HG03066 (cell line): ENCODE data around the gene PHOSPHO1.

ENCODE experiments used
- ATAC-seq: cut with Tn5 transposase; IDR thresholded peaks from one replicate; pipeline ENCODE4 v1.9.1; 2021; ENCODE audit warnings: low read depth; ENCODE audit not compliant: unreplicated experiment

The PHOSPHO1 gene

GRCh38 chr17:49247944-49248343, 17.4 kb upstream of the PHOSPHO1 start:
- no peak for ATAC-seq

DNA sequence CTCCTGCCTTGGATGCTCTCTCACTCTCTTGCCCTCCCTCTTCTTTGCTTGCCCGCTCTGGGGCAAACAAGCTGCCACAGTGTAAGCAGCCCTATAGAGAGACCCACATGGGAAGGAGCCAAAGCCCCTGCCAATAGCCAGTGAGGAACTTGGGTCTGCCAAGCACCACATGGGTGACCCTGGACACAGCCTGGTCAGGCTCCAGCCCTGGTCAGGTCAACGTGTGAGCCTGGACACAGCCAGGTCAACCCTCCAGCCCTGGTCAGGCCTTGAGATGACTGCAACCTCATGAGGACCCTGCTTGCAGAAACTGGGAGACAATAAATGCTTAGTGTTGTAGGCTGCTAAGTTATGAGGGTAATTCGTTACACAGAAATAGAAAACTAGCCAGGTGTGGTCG, 14.3 kb upstream of the PHOSPHO1 start:
- ATAC-seq = no peak

- no peak for ATAC-seq
Measured at GRCh38 chr17:49242813-49243212, 12.2 kb upstream of the PHOSPHO1 start.

- no peak for ATAC-seq
Measured at GRCh38 chr17:49241692-49242397, 11.3 kb upstream of the PHOSPHO1 start.

DNA sequence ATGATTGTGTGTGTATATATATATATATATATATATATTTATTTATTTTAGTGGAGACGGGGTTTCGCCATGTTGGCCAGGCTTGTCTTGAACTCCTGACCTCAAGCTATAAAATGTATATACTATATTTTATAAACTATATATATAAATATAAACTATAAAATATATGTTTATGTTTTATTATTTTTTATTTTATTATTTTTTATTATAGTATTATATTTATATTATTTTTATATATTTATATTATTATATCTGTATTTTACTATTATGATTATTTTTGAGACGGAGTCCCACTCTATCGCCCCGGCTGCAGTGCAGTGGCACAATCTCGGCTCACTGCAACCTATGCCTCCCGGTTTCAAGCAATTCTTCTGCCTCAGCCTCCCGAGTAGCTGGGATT, 10.5 kb upstream of the PHOSPHO1 start:
- no peak for ATAC-seq

- ATAC-seq = no peak
Measured at GRCh38 chr17:49240619-49241018, 10.0 kb upstream of the PHOSPHO1 start.

GRCh38 chr17:49239963-49240362, 9.4 kb upstream of the PHOSPHO1 start:
- ATAC-seq = no peak

- no peak for ATAC-seq
Measured at GRCh38 chr17:49235896-49236295, 5.3 kb upstream of the PHOSPHO1 start.

DNA sequence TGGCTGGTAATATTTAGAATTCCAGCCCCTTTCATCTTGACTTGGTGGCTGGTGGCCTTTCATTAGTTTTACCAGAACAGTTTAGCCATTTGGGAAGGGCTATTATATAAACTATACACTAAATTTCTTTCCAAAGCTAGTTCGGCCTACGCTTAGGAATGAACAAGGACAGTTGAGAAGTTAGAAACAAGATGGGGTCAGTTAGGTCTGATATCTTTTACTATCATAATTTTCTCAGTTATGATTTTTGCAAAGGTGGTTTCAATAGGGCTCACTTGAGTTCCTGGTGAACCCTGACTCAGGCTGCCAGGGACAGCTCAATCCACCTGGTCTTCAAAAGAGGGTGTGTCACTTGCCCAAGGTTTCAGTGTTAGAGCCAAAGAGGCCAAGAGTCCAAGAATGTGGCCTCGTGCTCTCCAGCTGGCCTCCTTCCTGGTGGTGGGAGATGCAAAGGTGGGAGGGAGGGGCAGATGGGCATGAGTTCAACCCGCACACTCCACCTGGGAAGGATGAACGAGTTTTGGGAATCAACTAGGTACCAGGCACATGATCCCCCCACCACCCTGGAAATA, 4.0 kb upstream of the PHOSPHO1 start:
- ATAC-seq = no peak

GRCh38 chr17:49231563-49231894, 942 bp upstream of the PHOSPHO1 start:
- no peak for ATAC-seq

- ATAC-seq = no peak
Measured at GRCh38 chr17:49229805-49230600, 584 bp downstream of the PHOSPHO1 start.

- ATAC-seq = no peak
Measured at GRCh38 chr17:49229076-49229804, 1.3 kb downstream of the PHOSPHO1 start.

GRCh38 chr17:49227436-49228261, 2.9 kb downstream of the PHOSPHO1 start:
- ATAC-seq = no peak

- ATAC-seq = no peak
Measured at GRCh38 chr17:49226771-49227435, 3.7 kb downstream of the PHOSPHO1 start.

- no peak for ATAC-seq
Measured at GRCh38 chr17:49225554-49226236, 4.9 kb downstream of the PHOSPHO1 start.

- no peak for ATAC-seq
Measured at GRCh38 chr17:49224997-49225337, 5.6 kb downstream of the PHOSPHO1 start.

DNA sequence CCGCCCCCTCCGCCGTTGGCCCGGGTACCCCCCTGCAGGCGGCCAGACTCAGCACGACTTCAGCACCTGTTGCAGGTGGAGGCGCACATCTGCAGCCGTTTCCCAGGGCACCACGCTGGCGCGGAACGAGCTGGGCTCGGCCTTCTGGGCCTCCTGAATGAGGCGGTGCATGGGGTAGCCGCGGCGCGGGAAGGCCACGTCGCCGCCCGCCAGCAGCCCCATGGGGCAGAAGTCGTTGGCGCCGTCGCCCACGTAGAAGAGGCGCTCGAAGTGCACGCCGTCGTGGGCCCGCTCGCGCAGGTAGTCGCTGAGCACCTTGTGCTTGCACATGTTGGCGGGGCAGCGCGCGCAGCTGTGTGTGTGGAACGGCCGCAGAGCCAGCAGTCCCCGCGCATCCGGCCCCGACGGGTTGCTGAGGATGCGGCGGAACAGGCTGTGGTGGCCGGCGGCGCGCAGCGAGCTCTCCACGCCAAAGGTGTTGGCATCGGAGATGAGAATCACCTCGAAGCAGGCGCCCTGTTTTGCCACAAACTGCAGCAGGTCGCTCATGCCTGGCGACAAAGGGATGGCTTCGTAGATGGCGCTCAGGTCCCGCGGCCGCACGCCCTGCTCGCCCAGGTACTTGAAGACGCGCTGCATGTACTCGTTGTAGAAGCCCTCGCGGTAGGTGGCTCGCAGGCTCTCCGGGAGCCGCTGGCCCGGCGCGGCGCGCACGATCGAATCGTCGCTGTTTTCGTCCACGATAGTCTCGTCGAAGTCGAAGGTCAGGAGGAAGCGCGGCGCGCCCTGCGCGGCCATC, 6.2 kb downstream of the PHOSPHO1 start:
- no peak for ATAC-seq

- no peak for ATAC-seq
Measured at GRCh38 chr17:49223517-49224197, 6.9 kb downstream of the PHOSPHO1 start.
